GM12873 (cell line): ENCODE measurements around the gene HSD17B3.

Source experiments
- CTCF ChIP-seq: IDR thresholded peaks from 2 replicates; pipeline ENCODE4 v1.5.1; 2012; ENCODE audit warnings: low read depth, mild to moderate bottlenecking, moderate library complexity, low read length, control low read depth; ENCODE audit not compliant: insufficient read depth; ENCODE audit errors: missing control alignments

The HSD17B3 gene

GRCh38 chr9:96202971-96203780, 98.8 kb downstream of the HSD17B3 start:
- TF ChIP-seq CTCF, result no peak

- TF ChIP-seq CTCF, result no peak
Measured at GRCh38 chr9:96201140-96201539, 100.8 kb downstream of the HSD17B3 start.

GRCh38 chr9:96199006-96199405, 103.0 kb downstream of the HSD17B3 start:
- no peak for TF ChIP-seq CTCF

GRCh38 chr9:96195541-96195940, 106.4 kb downstream of the HSD17B3 start:
- no peak for TF ChIP-seq CTCF

GRCh38 chr9:96193236-96193755, 108.7 kb downstream of the HSD17B3 start:
- TF ChIP-seq CTCF, result no peak

- no peak for TF ChIP-seq CTCF
Measured at GRCh38 chr9:96192710-96193109, 109.3 kb downstream of the HSD17B3 start.

GRCh38 chr9:96189995-96190394, 112.0 kb downstream of the HSD17B3 start:
- no peak for TF ChIP-seq CTCF
